ENCODE measurements around the gene SMARCB1.

Gene SMARCB1

GRCh38 chr22:23753385-23753784 lies 33.4 kb upstream of the SMARCB1 start:
- H3K4me3 ChIP-seq (ENCODE audit: low read length) = peak overlapping the region; percentile 22; the same call in 1 of the 2 replicates
- no peak for TF ChIP-seq ZNF274 (IDR thresholded peaks at IDR 0.05; ENCODE audit: low read depth, low read length)

DNA sequence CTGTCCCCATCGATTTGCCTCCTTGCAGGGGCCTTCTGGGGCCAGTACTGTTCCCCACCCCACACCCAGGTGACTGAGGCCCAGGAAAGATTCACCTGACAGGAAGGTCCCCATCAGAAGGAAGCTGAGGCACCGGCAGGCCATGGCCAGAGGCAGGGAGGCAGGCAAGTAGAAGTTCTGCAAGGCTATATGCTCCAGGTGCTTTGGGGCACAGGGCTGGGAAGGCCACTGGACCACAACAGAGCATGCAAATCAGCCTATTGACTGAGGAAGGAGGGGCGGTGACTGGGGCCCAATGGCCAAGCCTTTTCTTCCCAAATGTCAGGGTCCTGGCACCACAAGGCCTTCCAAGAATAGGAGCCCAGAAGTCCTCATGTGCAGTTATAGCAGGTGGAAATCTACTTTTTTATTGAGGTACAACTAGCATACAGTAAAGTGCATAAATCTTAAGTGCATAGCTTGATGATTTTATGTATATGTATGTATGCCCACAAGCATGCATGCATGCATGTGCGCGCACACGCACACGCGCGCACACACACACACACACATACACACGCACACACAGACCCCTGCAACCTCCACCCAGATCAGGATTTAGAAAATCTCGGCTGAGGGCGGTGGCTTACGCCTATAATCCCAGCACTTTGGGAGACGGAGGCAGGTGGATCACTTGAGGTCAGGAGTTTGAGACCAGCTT lies 32.4 kb upstream of the SMARCB1 start, which contains the start of gene VPREB3:
Gene VPREB3, minus strand, starts transcription at position 206 of the 700 bp plus-strand sequence. Its CDS starts 62 bp downstream, at position 144.
- peak within 1 kb of the TSS; percentile 22; the same call in 1 of the 2 replicates for H3K4me3 ChIP-seq (ENCODE audit: low read length)
- no peak for TF ChIP-seq ZNF274 (IDR thresholded peaks at IDR 0.05; ENCODE audit: low read depth, low read length)

DNA sequence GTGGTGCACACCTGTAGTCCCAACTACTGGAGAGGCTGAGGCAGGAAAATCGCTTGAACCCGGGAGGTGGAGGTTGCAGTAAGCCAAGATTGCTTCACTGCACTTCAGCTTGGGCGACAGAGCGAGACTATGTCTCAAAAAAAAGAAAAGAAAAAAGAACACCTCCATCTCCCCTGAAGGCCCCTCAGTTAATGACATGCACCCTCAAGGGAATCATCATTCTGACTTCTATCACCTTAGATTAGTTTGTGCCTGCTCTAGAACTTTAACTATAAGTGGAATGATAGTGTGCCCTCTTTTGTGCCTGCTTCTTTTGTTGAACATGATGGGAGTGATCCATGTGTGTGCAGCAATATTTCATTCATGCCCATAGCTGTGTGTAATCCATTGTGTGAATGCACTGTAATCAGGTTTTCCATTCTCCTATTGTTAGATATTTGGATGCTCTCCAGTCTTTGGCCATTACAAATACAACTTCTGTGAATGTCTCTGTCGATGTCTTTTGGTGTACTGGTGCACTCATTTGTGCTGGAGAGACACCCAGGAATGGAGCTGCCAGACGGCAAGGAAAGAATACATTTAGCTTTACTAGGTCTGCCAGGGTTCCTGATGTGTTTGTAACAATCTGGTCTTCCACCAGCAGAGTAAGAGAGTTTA lies 31.7 kb upstream of the SMARCB1 start:
- no peak for TF ChIP-seq ZNF274 (IDR thresholded peaks at IDR 0.05; ENCODE audit: low read depth, low read length)
- H3K4me3 ChIP-seq (ENCODE audit: low read length) = no peak overlapping the region

DNA sequence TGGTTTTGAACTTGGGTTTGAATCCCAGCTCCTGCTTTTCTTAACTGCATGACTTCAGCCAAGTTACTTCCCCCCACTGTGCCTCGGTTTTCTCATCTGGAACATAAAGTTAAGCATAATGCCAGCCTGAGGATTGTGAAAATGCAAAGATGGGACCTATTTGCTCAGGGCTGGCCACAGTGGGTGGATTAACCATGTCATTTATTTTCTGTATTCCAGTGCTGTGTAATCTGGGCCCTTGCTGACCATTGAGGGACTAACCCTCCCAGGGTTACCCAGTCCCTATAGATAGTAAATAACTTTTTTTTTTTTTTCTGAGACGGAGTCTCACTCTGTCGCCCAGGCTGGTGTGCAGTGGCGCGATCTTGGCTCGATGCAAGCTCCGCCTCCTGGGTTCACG lies 31.1 kb upstream of the SMARCB1 start:
- TF ChIP-seq ZNF274 (IDR thresholded peaks at IDR 0.05; ENCODE audit: low read depth, low read length) = no peak
- H3K4me3 ChIP-seq (ENCODE audit: low read length) = no peak overlapping the region

- no peak overlapping the region for H3K4me3 ChIP-seq (ENCODE audit: low read length)
- no peak for TF ChIP-seq ZNF274 (IDR thresholded peaks at IDR 0.05; ENCODE audit: low read depth, low read length)
Observed at GRCh38 chr22:23756891-23757290, 29.9 kb upstream of the SMARCB1 start.

DNA sequence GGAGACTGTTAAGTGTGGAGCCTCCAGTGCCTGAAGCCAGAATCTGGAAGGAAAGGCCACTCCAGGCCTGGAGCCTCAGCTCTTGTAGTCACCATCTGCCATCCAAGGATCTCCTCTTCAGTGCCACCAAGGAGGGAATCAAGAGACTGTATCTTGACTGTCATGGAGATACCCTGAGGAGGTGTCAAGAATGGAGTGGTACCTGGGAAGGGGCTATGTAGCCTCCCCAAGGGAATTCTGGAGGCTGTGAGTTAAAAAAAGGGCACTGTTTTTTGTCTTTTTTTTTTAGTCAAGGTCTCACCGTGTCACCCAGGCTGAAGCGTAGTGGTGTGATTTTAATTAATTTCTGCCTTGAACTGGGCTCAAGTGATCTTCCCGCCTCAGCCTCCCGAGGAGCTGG lies 27.2 kb upstream of the SMARCB1 start:
- no peak overlapping the region for H3K4me3 ChIP-seq (ENCODE audit: low read length)
- no peak for TF ChIP-seq ZNF274 (IDR thresholded peaks at IDR 0.05; ENCODE audit: low read depth, low read length)

DNA sequence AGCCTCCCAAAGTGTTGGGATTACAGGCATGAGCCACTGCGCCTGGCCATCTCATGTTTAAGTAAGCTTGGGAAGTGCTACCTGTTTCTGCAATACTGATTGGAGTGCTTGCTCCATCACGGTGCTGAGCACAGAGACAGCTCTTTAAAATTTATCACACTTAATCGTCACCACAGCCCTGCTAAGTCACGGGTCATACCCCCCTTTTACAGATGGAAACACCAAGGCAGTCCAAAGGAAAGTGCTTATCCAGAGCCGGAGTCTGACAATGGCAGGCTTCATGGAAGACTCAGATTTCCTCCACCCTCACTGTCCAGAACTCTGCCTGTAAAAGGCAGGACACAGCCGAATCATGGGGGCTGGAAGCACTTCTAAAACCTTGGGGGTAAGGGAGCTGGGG lies 26.7 kb upstream of the SMARCB1 start:
- no peak for TF ChIP-seq ZNF274 (IDR thresholded peaks at IDR 0.05; ENCODE audit: low read depth, low read length)
- H3K4me3 ChIP-seq (ENCODE audit: low read length) = no peak overlapping the region

DNA sequence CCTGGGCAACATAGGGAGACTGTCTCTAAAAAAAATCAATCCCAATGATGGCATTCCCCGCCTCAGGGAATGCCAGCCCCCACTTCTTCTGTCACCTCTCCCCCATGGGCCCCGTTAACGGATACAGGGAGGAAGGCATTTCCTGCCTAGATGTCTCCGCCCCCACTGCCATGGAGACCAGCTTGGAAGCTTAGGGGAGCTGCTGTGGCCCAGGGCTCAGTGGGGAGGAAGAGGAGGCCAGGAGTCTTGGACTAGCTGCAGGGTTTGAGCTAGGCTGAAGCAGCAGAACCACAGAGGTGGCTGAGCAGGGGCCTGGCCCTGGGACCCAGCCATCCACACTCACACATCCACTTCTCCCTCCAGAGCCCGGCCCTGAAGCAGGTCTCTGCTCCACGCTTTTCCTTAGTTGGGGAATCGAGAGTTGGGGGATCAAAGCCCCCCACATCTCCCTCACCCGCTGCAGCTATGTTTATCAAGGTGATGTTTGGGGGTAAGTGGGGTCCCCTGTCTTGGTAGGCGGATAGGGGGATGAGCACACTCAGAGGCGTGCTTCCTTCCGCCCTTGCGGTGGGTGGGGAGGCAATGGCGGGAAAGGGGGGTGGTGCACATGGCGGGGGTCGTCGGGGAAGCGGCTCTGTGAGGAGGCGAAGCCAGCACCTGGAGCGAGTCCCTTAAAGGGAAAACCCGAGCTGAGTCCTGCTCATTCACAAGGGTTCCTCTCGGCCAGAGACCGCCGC lies 23.8 kb upstream of the SMARCB1 start, which contains the start of gene C22orf15:
Gene C22orf15, plus strand, starts transcription at position 149 of the 737 bp plus-strand sequence. Its CDS starts 317 bp downstream, at position 466.
- TF ChIP-seq ZNF274 (IDR thresholded peaks at IDR 0.05; ENCODE audit: low read depth, low read length) = no peak
- no peak within 1 kb of the TSS; the same call in 1 of the 2 replicates for H3K4me3 ChIP-seq (ENCODE audit: low read length)

GRCh38 chr22:23763579-23763945 lies 23.2 kb upstream of the SMARCB1 start:
- TF ChIP-seq ZNF274 (IDR thresholded peaks at IDR 0.05; ENCODE audit: low read depth, low read length) = no peak
- no peak overlapping the region; the same call in 1 of the 2 replicates for H3K4me3 ChIP-seq (ENCODE audit: low read length)

- TF ChIP-seq ZNF274 (IDR thresholded peaks at IDR 0.05; ENCODE audit: low read depth, low read length) = no peak
- no peak overlapping the region; the same call in 1 of the 2 replicates for H3K4me3 ChIP-seq (ENCODE audit: low read length)
Observed at GRCh38 chr22:23763954-23764353, 22.8 kb upstream of the SMARCB1 start.

GRCh38 chr22:23764899-23765881 lies 21.6 kb upstream of the SMARCB1 start:
- no peak overlapping the region for H3K4me3 ChIP-seq (ENCODE audit: low read length)
- TF ChIP-seq ZNF274 (IDR thresholded peaks at IDR 0.05; ENCODE audit: low read depth, low read length) = no peak

DNA sequence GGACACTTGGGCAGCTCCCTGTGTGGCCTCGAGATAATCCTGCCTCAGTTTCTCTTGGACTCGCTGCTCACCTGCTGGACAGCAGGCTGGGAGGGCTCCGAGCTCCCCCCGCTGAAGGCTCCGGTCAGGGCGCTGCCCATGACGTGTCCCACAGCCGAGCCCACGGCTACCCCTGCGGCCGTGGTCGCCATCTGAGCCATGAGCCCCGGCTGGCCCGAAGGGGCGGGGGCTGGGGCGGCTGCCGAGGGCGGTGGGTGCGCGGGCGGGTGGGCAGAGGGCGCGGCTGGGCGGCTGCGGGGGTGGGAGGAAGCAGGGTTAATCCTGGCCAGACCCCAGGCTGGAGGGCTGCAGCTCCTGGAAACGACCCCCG lies 19.5 kb upstream of the SMARCB1 start:
- no peak for TF ChIP-seq ZNF274 (IDR thresholded peaks at IDR 0.05; ENCODE audit: low read depth, low read length)
- H3K4me3 ChIP-seq (ENCODE audit: low read length) = peak overlapping the region; percentile 82
